Activated CD4-positive, alpha-beta memory T cell treated with anti-CD3 and anti-CD28 coated beads, Interleukin-2, amount 10 ng/mL, durations not matched to agents 7 days and 5 days (primary cell): ENCODE data around the gene ESD. TPM values are rescaled to one million over a fixed set of nuclear protein-coding genes. Genes with fewer than 3 reads are reported as not detected.
A peak's percentile ranks its signal among the peaks of the same experiment; 100 is the strongest.

Experiments used
- CTCF ChIA-PET: fragments of 350-600 bp; sonication (Branson Sonifier 250); formaldehyde crosslinking; loops from one replicate; lab custom pipeline; 2021; ENCODE audit warnings: antibody characterized with exemption, inconsistent platforms; lab: Charles Lee
- POLR2A ChIA-PET: fragments of 350-600 bp; sonication (Branson Sonifier 250); formaldehyde crosslinking; loops from one replicate; lab custom pipeline; 2021; ENCODE audit warnings: antibody characterized with exemption; lab: Charles Lee
- DNase-seq: peaks from one replicate; pipeline ENCODE4 v3.0.0-alpha.2; 2020
- H3K27ac Mint-ChIP-seq: one replicate; pipeline ENCODE4 v1.8.0; 2021; ENCODE audit warnings: mild to moderate bottlenecking, mixed read lengths
- H3K27me3 Mint-ChIP-seq: one replicate; pipeline ENCODE4 v1.8.0; 2021; ENCODE audit warnings: mixed read lengths
- H3K36me3 Mint-ChIP-seq: one replicate; pipeline ENCODE4 v1.8.0; 2021; ENCODE audit warnings: low read depth, mixed read lengths
- H3K4me1 Mint-ChIP-seq: one replicate; pipeline ENCODE4 v1.8.0; 2021; ENCODE audit warnings: mixed read lengths
- H3K4me3 Mint-ChIP-seq: one replicate; pipeline ENCODE4 v1.8.0; 2021; ENCODE audit warnings: mild to moderate bottlenecking, mixed read lengths
- H3K9me3 Mint-ChIP-seq: one replicate; pipeline ENCODE4 v1.8.0; 2021; ENCODE audit warnings: mixed read lengths
- total RNA-seq, 2 experiments: library from RNA; stranded (reverse); gene quantifications; one replicate each; pipeline ENCODE4 v1.2.3, GENCODE V29; 2021

ESD gene
- total RNA-seq, result 10 to 100 TPM; 76.7 to 76.9 TPM

- CTCF ChIA-PET, result interaction anchor here (1.0 to 1.2 kb wide), 2 partner anchors 12 to 128 kb away, joined by 3 read pairs; no protein-coding TSS in a partner anchor
- peak; percentile 91 for DNase-seq
- H3K27me3 Mint-ChIP-seq, result no peaks in the 10 kb centered on the region
- H3K9me3 Mint-ChIP-seq, result no peaks in the 10 kb centered on the region
- peaks cover 43% of the 10 kb centered on the region for H3K4me1 Mint-ChIP-seq
- H3K27ac Mint-ChIP-seq, result peak within 1 kb of the TSS; percentile 87
- POLR2A ChIA-PET, result interaction anchor here (0.9 to 1.3 kb wide), 6 partner anchors 12 to 1436 kb away, joined by 3 to 5 read pairs (median 4); partner anchors contain the start of gene ITM2B
- H3K4me3 Mint-ChIP-seq, result peak within 1 kb of the TSS; percentile 87
- H3K36me3 Mint-ChIP-seq, result peaks cover 17% of the 10 kb centered on the region
Observed at GRCh38 chr13:46796515-46797474, at the start of gene ESD. TSS of gene ESD (minus strand) at chr13:46797161. CDS start at chr13:46791413, 5,748 bp downstream.

- peaks cover 5% of the 10 kb centered on the region for H3K27me3 Mint-ChIP-seq
- no peak overlapping the region for H3K4me3 Mint-ChIP-seq
- CTCF ChIA-PET, result no interaction called here
- no peak for DNase-seq
- H3K4me1 Mint-ChIP-seq, result no peaks in the 10 kb centered on the region
- POLR2A ChIA-PET, result no interaction called here
- H3K27ac Mint-ChIP-seq, result no peak overlapping the region
- H3K9me3 Mint-ChIP-seq, result no peaks in the 10 kb centered on the region
- H3K36me3 Mint-ChIP-seq, result no peaks in the 10 kb centered on the region
Observed at GRCh38 chr13:46846726-46847125, 49.8 kb upstream of the ESD start.

GRCh38 chr13:46845146-46845545 is 48.2 kb upstream of the ESD start:
- DNase-seq, result no peak
- Mint-ChIP-seq H3K27ac (no peak overlapping the region), H3K9me3 (no peaks in the 10 kb centered on the region), H3K36me3 (no peaks in the 10 kb centered on the region), H3K27me3 (peaks cover 3% of the 10 kb centered on the region), H3K4me3 (no peak overlapping the region), H3K4me1 (no peaks in the 10 kb centered on the region)
- ChIA-PET CTCF (interaction anchor here (0.7 kb wide), 1 partner anchor 369 kb away, joined by 4 read pairs; no protein-coding TSS in a partner anchor), POLR2A (no interaction called here)

GRCh38 chr13:46844431-46844830 is 47.5 kb upstream of the ESD start:
- CTCF ChIA-PET, result no interaction called here
- H3K36me3 Mint-ChIP-seq, result no peaks in the 10 kb centered on the region

DNA sequence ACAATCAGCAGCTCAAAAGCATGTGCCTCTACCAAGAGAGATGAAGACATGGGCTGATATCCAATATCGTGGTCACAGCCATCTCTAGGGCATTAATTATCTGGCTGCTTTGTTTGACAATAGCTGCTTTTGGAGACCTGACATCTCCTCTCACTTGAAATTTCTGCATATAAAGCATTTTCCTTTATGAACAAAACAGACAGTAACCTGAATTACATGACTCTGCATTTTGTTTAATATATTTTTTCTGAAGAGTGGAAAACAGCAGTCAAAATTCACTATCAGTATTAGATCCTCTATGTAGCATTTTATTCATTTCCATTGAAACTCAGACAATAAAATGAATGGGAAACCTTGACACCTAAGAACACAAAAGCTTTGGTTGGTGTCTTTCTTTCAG is 42.4 kb upstream of the ESD start:
- CTCF ChIA-PET, result no interaction called here

More at GRCh38 chr13:46844431-46844830, 47.5 kb upstream of the ESD start:
- no peaks in the 10 kb centered on the region for H3K9me3 Mint-ChIP-seq
- H3K4me1 Mint-ChIP-seq, result no peaks in the 10 kb centered on the region
- H3K4me3 Mint-ChIP-seq, result no peak overlapping the region
- no peak for DNase-seq
- H3K27ac Mint-ChIP-seq, result no peak overlapping the region
- POLR2A ChIA-PET, result no interaction called here
- peaks cover 3% of the 10 kb centered on the region for H3K27me3 Mint-ChIP-seq

GRCh38 chr13:46834657-46835056 is 37.7 kb upstream of the ESD start:
- no peaks in the 10 kb centered on the region for H3K9me3 Mint-ChIP-seq
- H3K4me3 Mint-ChIP-seq, result no peak overlapping the region
- peaks cover 6% of the 10 kb centered on the region for H3K27me3 Mint-ChIP-seq
- CTCF ChIA-PET, result interaction anchor here (0.5 to 1.1 kb wide), 2 partner anchors 9 to 70 kb away, joined by 3 to 5 read pairs; no protein-coding TSS in a partner anchor
- no peak overlapping the region for H3K27ac Mint-ChIP-seq
- H3K36me3 Mint-ChIP-seq, result no peaks in the 10 kb centered on the region
- no peak for DNase-seq
- POLR2A ChIA-PET, result no interaction called here
- H3K4me1 Mint-ChIP-seq, result no peaks in the 10 kb centered on the region

More for the DNA sequence above, 42.4 kb upstream of the ESD start:
- DNase-seq, result no peak
- Mint-ChIP-seq H3K9me3 (no peaks in the 10 kb centered on the region), H3K36me3 (no peaks in the 10 kb centered on the region), H3K27me3 (peaks cover 4% of the 10 kb centered on the region), H3K4me3 (no peak overlapping the region), H3K4me1 (no peaks in the 10 kb centered on the region), H3K27ac (no peak overlapping the region)
- POLR2A ChIA-PET, result no interaction called here

DNA sequence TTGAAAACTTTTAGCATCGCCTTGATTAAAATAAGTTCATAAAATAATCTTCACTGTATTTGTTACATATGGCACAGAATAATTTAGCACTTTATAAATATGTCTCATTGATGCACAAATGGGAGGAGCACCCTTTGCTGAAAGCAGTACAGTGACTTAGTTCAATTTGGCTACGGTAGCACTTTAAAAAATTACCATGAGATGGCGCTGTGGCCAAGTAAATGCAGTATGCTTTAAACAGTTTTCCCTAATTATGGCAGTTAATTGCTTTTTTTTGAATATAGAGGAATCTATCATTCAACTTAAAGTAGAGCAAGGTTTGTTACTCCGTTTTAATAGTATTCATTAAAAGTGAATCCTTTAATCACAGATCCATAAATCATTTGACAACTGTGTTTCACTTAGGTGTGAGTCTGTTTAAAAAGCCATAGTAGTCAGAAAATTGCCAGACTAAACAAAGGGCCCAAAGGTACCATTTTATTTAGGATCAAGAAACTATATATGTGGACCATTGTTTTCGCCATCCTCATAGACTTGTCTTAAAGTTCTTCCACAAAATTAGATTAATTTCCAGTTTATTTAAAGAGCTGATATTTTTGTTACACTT is 34.7 kb upstream of the ESD start:
- CTCF ChIA-PET, result interaction anchor here (0.7 to 2.0 kb wide), 5 partner anchors 9 to 767 kb away, joined by 3 to 7 read pairs (median 4); no protein-coding TSS in a partner anchor
- no peaks in the 10 kb centered on the region for H3K4me1 Mint-ChIP-seq
- H3K4me3 Mint-ChIP-seq, result no peak overlapping the region
- H3K27ac Mint-ChIP-seq, result no peak overlapping the region
- no peaks in the 10 kb centered on the region for H3K36me3 Mint-ChIP-seq
- peaks cover 5% of the 10 kb centered on the region for H3K27me3 Mint-ChIP-seq
- peak; percentile 26 for DNase-seq
- H3K9me3 Mint-ChIP-seq, result no peaks in the 10 kb centered on the region
- POLR2A ChIA-PET, result no interaction called here

GRCh38 chr13:46830405-46831005 is 33.5 kb upstream of the ESD start:
- Mint-ChIP-seq H3K4me1 (no peaks in the 10 kb centered on the region), H3K4me3 (no peak overlapping the region), H3K27me3 (peaks cover 5% of the 10 kb centered on the region), H3K9me3 (no peaks in the 10 kb centered on the region), H3K36me3 (no peaks in the 10 kb centered on the region), H3K27ac (no peak overlapping the region)
- ChIA-PET POLR2A (no interaction called here), CTCF (interaction anchor here (0.8 to 2.0 kb wide), 2 partner anchors 10 to 64 kb away, joined by 3 to 6 read pairs; no protein-coding TSS in a partner anchor)
- DNase-seq, result no peak

GRCh38 chr13:46822551-46822950 is 25.6 kb upstream of the ESD start:
- no peak overlapping the region for H3K27ac Mint-ChIP-seq
- peaks cover 10% of the 10 kb centered on the region for H3K27me3 Mint-ChIP-seq
- CTCF ChIA-PET, result no interaction called here
- DNase-seq, result no peak
- POLR2A ChIA-PET, result no interaction called here
- no peaks in the 10 kb centered on the region for H3K9me3 Mint-ChIP-seq
- H3K4me3 Mint-ChIP-seq, result no peak overlapping the region
- no peaks in the 10 kb centered on the region for H3K4me1 Mint-ChIP-seq
- H3K36me3 Mint-ChIP-seq, result no peaks in the 10 kb centered on the region

DNA sequence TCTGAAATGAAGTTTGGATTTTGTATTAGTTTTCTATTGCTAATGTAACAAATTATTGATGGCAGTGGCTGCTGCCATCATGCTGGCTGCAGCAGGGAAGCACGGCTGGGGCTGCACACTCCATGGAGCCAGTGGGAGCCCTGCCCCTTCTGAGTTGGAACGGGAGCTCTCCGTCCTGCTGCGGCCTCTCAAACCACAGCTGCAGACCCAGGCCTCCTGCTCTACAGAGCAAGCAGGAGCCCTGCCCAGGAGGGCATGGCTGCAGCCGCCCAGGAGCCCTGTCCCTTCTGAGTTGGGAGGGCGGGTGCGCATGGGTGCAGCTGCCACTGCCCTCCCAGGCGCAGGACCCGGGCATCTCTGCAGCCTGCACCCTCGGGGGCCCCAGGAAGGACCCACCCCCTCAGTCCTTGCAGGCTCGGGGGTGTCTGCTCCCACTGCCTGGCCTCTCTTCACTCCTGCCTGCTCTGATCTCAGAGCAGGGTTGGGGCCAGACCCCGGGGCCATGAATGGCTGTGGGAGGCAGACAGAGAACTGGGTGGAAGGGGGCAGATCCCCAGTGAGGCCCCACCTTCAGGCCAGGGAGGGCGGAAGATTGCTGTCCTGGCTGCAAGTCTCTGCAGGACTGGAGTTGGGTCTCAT is 21.0 kb upstream of the ESD start:
- POLR2A ChIA-PET, result no interaction called here
- Mint-ChIP-seq H3K4me3 (no peak overlapping the region), H3K9me3 (peaks cover 2% of the 10 kb centered on the region), H3K27ac (no peak overlapping the region), H3K27me3 (peaks cover 18% of the 10 kb centered on the region), H3K4me1 (no peaks in the 10 kb centered on the region), H3K36me3 (no peaks in the 10 kb centered on the region)
- no peak for DNase-seq
- CTCF ChIA-PET, result no interaction called here

- H3K36me3 Mint-ChIP-seq, result peaks cover 4% of the 10 kb centered on the region
- peaks cover 4% of the 10 kb centered on the region for H3K4me1 Mint-ChIP-seq
- no peak overlapping the region for H3K27ac Mint-ChIP-seq
- no peak overlapping the region for H3K4me3 Mint-ChIP-seq
- CTCF ChIA-PET, result no interaction called here
- peaks cover 26% of the 10 kb centered on the region for H3K27me3 Mint-ChIP-seq
- H3K9me3 Mint-ChIP-seq, result peaks cover 9% of the 10 kb centered on the region
- POLR2A ChIA-PET, result no interaction called here
- no peak for DNase-seq
Observed at GRCh38 chr13:46817095-46817494, 20.1 kb upstream of the ESD start.

DNA sequence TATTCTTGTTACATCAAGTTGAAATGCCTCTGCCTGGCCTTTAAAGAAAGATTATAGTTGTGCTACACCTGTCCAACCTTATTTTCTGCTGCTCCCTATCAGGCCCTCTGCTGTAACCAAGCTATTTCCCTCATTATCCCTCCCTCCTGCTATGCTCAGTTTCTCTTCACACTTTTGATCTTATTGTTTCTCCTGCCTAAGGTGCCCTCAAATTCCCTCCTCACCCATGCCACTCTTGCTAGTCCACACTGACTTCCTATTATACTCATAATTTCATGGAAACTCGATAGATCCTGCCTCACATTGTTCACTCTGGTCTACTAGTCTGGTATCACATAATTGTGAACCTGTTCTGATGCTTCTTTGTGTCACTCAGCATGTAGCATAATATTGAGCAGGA is 19.4 kb upstream of the ESD start:
- POLR2A ChIA-PET, result no interaction called here
- no peak overlapping the region for H3K4me3 Mint-ChIP-seq
- CTCF ChIA-PET, result no interaction called here

More for the DNA sequence above, 19.4 kb upstream of the ESD start:
- peaks cover 6% of the 10 kb centered on the region for H3K4me1 Mint-ChIP-seq
- H3K27me3 Mint-ChIP-seq, result peaks cover 26% of the 10 kb centered on the region
- no peak for DNase-seq
- H3K27ac Mint-ChIP-seq, result no peak overlapping the region
- peaks cover 6% of the 10 kb centered on the region for H3K36me3 Mint-ChIP-seq
- peaks cover 14% of the 10 kb centered on the region for H3K9me3 Mint-ChIP-seq
